Memory B cell (primary cell): ENCODE data around the gene KCNAB1.

Experiments
- ATAC-seq: fragments of 150-1000 bp; cut with Tn5 transposase; 2 replicates; pipeline ENCODE4 v1.10.0; 2021; ENCODE audit warnings: low read depth, mild to moderate bottlenecking, moderate library complexity
- DNase-seq, 2 donors: peaks; one replicate each; pipeline ENCODE4 v3.0.0; 2022; ENCODE audit warnings: low spot score in 2 of 2
- H3K27ac Mint-ChIP-seq: one replicate; pipeline ENCODE4 v1.8.0; 2022; ENCODE audit warnings: mild to moderate bottlenecking, moderate library complexity, mixed read lengths
- H3K27me3 Mint-ChIP-seq: one replicate; pipeline ENCODE4 v1.8.0; 2022; ENCODE audit warnings: mixed read lengths
- H3K36me3 Mint-ChIP-seq: one replicate; pipeline ENCODE4 v1.8.0; 2022; ENCODE audit warnings: mild to moderate bottlenecking, mixed read lengths
- H3K4me1 Mint-ChIP-seq: one replicate; pipeline ENCODE4 v1.8.0; 2022; ENCODE audit warnings: mixed read lengths
- H3K4me3 Mint-ChIP-seq: one replicate; pipeline ENCODE4 v1.8.0; 2022; ENCODE audit warnings: mild to moderate bottlenecking, moderate library complexity, mixed read lengths
- H3K9me3 Mint-ChIP-seq: one replicate; pipeline ENCODE4 v1.8.0; 2022; ENCODE audit warnings: mixed read lengths

KCNAB1 gene

DNA sequence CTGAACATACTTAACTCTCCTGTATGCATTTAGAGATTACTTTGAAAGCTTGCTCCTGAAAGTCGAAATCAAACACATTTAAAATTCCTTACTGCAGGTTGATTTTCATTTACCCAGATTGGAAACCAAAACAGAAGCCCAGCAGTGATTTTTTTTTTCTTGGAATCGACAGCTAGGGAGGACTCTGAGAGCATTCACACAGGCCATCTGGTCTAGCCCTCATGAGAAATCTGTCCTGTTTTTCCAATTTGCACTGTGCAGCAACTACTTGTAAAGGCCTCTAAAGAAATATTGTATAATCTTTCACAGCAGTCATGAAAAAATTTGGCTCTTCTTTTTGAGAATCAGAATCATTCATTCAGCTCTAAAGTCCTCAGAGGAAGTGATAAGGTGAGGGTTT, 179.2 kb downstream of the KCNAB1 start:
- H3K4me1 Mint-ChIP-seq = no peaks in the 10 kb centered on the region
- no peak for DNase-seq
- no peaks in the 10 kb centered on the region for H3K36me3 Mint-ChIP-seq
- H3K4me3 Mint-ChIP-seq = no peak overlapping the region
- no peaks in the 10 kb centered on the region for H3K9me3 Mint-ChIP-seq
- no peak overlapping the region for H3K27ac Mint-ChIP-seq
- peaks cover 9% of the 10 kb centered on the region for H3K27me3 Mint-ChIP-seq
- no peak for ATAC-seq

DNA sequence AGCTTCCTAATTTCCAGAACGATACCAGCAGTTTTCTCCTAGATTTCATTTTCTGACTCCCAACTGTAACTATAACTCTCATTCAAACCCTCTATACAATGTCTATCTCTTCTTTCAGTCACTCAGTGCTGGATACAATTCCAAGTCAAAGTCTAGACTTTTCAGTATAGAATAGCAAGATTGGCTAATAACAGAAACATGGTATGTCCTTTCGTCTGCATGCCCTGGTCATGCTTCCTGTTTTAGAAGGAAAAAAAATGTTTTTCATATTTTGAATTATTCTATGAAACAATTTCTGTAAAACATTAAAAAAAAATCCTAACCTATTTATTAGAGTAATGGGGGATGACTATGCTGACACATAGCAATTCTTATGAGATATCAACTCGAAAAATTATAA, 180.0 kb downstream of the KCNAB1 start:
- Mint-ChIP-seq H3K4me3 (no peak overlapping the region), H3K27ac (no peak overlapping the region), H3K27me3 (peaks cover 9% of the 10 kb centered on the region), H3K9me3 (no peaks in the 10 kb centered on the region), H3K4me1 (no peaks in the 10 kb centered on the region), H3K36me3 (no peaks in the 10 kb centered on the region)
- no peak for ATAC-seq
- no peak for DNase-seq

DNA sequence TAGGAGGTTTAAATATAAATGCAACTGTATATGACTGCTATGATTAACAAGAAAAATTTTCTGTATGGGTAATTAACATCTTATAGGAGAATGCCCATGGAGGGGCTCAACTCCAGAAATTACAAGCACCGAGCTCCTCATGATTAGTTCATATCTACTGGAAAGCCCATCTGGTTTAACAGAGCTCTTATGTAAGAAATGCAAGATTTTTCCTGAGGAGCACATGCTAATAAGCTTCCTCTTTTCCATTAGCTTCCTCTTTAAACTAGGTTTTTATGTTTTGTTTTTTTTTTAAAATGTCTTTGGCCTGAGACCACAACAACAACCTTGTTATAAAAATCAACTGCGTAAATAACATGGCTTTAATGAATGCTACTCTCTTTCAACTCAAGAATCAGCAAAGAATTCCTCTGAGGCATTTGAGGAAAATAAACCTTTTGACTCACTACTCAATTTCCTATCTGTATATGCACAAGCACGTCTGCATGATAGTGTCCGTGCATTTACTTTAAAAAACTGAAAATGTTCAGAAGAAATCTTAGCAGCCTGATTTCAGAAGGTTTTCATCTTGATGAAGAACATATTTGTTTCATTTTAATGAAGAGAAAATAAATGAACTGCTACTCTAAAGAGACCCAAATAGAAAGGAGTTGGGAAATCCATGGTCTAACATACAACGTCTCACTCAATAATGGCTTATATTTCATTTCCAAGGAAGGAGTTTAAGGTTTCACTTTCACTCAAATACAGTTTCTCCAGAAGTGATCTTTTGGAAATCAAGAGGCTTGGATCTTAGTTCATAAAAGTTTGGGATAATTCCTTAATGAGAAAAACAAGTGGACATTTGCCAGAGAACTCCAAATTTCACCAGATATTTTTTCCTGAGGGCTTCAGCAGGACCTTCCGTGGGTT, 180.8 kb downstream of the KCNAB1 start:
- Mint-ChIP-seq H3K4me3 (no peak overlapping the region), H3K9me3 (no peaks in the 10 kb centered on the region), H3K4me1 (no peaks in the 10 kb centered on the region), H3K27ac (no peak overlapping the region), H3K27me3 (peaks cover 11% of the 10 kb centered on the region), H3K36me3 (no peaks in the 10 kb centered on the region)
- no peak for DNase-seq
- ATAC-seq = no peak

DNA sequence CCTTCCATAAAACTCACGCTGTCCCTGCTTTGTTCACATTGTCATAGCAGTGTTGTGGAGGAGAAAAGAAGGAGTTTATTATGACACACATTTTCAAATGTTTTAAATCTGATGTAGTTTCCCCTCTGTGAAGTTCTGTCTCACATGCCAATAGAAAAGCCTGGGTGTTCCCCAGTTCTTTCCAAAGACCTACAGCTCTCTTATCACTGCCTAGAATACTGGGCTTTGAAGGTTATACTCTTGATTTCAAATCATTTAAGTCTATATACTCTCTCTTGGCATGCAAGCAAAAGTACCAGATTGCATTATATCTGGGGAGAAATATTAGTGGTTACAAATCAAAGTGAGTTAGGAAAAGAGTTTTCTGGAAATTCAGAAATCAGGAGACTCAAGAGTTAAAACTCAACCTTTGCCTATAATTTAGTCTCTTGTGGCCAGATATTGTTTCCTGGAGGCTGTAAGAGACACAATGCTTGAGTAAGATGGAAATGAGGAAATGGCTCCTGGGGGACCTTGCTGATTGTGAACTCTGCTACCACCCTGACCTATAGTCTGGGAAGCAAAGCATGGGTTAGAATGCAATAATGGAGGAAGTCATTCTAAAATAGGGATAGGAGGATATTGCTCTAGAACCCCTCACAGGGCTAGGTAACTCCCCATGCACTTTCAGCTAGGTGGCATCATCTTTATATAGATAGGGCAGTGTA, 182.8 kb downstream of the KCNAB1 start:
- ATAC-seq = no peak
- DNase-seq = no peak
- Mint-ChIP-seq H3K27ac (no peak overlapping the region), H3K4me3 (no peak overlapping the region), H3K9me3 (no peaks in the 10 kb centered on the region), H3K27me3 (peaks cover 7% of the 10 kb centered on the region), H3K4me1 (no peaks in the 10 kb centered on the region), H3K36me3 (no peaks in the 10 kb centered on the region)

DNA sequence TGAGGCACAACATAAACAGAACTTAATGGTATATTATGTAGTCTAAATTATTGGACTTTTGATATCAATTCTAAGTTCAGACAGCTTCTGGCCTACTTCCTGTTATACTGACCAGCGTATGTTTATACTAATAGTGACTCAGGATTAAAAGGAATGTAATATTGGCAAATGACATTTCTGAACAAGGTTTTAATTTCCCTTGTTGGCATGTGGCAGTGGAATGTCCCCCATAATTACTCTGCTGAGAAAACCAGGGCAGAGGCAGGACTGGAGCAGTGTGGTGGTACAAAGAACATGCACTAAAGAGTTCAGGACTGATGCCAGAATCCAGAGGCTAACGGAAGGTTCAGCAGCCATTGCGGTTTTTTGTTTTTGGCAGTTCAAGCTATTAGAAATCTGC, 184.0 kb downstream of the KCNAB1 start:
- H3K27me3 Mint-ChIP-seq = peaks cover 9% of the 10 kb centered on the region
- H3K36me3 Mint-ChIP-seq = no peaks in the 10 kb centered on the region
- DNase-seq (no peak), ATAC-seq (no peak)
- H3K9me3 Mint-ChIP-seq = no peaks in the 10 kb centered on the region
- H3K27ac Mint-ChIP-seq = no peak overlapping the region
- no peaks in the 10 kb centered on the region for H3K4me1 Mint-ChIP-seq
- H3K4me3 Mint-ChIP-seq = no peak overlapping the region

DNA sequence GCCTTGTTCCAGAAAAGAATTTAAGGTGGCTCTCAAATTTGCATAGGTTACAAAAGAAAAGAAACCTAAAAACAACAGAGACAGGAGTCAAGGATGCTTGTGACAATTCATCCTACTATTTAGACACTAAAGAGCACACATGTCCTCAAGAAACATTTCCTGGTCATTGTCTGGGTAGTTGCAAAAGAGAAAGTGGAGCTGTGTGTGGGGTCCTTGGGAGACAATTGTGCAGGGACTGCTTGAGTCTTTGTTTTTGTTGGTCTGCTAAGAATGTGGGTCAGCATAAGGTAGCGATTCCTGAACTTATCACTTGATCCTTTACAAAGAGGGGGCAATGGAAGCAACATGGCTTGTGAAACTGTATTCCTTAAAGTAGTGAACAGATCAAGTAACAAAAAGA, 185.3 kb downstream of the KCNAB1 start:
- no peaks in the 10 kb centered on the region for H3K4me1 Mint-ChIP-seq
- H3K36me3 Mint-ChIP-seq = no peaks in the 10 kb centered on the region
- no peaks in the 10 kb centered on the region for H3K9me3 Mint-ChIP-seq
- ATAC-seq = no peak
- H3K4me3 Mint-ChIP-seq = no peak overlapping the region
- peaks cover 11% of the 10 kb centered on the region for H3K27me3 Mint-ChIP-seq
- no peak for DNase-seq
- H3K27ac Mint-ChIP-seq = no peak overlapping the region

DNA sequence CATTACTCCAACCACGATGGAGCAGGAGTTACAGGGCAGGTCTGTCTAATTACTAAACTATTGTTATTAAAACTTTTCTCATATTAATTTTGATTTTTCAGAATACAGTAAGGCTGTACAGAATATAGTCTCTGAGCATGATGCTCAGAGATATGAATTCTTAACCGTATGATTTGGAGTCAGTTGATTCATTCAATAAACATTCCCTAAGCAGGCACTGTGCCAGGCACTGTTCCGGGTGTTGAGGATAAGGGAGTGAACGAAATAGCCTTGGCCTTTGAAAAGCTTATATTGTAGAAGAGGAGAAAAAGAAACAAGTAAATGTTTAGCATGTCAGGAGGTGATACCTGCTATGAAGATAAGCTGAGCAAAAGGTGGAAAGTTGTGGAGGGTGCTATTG, 187.3 kb downstream of the KCNAB1 start:
- ATAC-seq (no peak), DNase-seq (no peak)
- Mint-ChIP-seq H3K36me3 (no peaks in the 10 kb centered on the region), H3K9me3 (no peaks in the 10 kb centered on the region), H3K27me3 (peaks cover 12% of the 10 kb centered on the region), H3K4me1 (no peaks in the 10 kb centered on the region), H3K27ac (no peak overlapping the region), H3K4me3 (no peak overlapping the region)

DNA sequence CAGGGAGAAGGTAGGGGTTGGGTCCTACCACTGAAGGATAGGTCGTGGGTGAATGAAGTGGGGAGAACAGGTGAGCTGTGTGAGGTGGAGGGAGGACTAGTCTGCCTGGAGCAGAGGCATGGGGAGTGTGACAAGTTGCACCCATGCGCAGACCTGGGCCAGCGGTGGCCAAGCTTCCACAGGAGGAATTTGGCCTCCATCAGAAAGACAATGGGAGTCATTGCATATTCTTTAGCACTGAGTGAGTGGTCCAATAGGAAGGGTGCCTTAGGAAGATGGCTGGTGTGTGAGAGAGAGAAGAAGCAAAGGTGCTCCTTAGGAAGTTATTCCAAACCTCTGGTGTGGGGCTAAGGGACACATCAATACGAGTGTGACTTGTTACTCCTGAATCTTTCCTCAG, 191.1 kb downstream of the KCNAB1 start:
- DNase-seq = no peak
- no peak overlapping the region for H3K4me3 Mint-ChIP-seq
- no peaks in the 10 kb centered on the region for H3K4me1 Mint-ChIP-seq
- H3K27ac Mint-ChIP-seq = no peak overlapping the region
- peaks cover 14% of the 10 kb centered on the region for H3K27me3 Mint-ChIP-seq
- no peaks in the 10 kb centered on the region for H3K9me3 Mint-ChIP-seq
- ATAC-seq = no peak
- no peaks in the 10 kb centered on the region for H3K36me3 Mint-ChIP-seq

DNA sequence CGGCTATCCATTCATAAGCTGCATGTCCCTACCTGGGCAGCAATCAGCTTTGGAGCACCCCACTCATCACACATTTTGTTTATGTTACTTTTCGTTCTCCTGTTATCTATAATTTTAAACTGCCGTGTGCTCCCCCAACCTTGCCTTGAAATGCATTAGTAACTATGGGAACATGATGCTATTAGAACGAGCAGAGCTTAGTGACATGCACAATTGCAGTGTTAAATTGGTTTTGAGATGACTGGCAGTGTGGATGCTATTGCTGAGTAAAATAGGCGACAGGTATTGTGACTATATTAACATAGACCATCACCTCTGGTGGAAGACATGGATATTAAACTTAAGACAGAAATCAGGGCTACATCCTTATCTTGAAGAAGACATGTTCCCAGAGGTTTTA, 191.6 kb downstream of the KCNAB1 start:
- peaks cover 14% of the 10 kb centered on the region for H3K27me3 Mint-ChIP-seq
- no peak overlapping the region for H3K27ac Mint-ChIP-seq
- ATAC-seq = no peak
- DNase-seq = no peak
- no peaks in the 10 kb centered on the region for H3K36me3 Mint-ChIP-seq
- H3K9me3 Mint-ChIP-seq = no peaks in the 10 kb centered on the region
- H3K4me3 Mint-ChIP-seq = no peak overlapping the region
- no peaks in the 10 kb centered on the region for H3K4me1 Mint-ChIP-seq

DNA sequence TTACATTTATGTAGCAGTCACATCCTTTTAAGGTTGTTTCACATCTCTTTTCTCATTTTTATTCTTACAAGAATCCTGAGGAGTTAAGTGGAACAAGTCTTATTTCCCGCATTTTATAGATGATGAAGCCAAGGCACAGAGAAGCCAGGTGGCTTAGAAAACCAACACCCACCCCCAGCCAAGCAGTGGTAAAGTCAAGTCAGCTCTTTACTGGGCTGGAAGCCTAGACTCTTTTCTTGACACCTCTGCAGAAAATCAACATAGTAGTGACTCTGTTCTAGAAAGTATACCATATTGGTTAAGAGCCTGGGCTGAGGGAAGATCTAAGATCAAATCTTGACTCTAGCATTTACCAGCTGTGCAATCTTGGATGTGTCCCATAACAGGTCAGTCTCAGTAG, 195.7 kb downstream of the KCNAB1 start:
- Mint-ChIP-seq H3K4me3 (no peak overlapping the region), H3K36me3 (no peaks in the 10 kb centered on the region), H3K27ac (no peak overlapping the region), H3K4me1 (no peaks in the 10 kb centered on the region), H3K9me3 (no peaks in the 10 kb centered on the region), H3K27me3 (peaks cover 11% of the 10 kb centered on the region)
- DNase-seq (no peak), ATAC-seq (no peak)

DNA sequence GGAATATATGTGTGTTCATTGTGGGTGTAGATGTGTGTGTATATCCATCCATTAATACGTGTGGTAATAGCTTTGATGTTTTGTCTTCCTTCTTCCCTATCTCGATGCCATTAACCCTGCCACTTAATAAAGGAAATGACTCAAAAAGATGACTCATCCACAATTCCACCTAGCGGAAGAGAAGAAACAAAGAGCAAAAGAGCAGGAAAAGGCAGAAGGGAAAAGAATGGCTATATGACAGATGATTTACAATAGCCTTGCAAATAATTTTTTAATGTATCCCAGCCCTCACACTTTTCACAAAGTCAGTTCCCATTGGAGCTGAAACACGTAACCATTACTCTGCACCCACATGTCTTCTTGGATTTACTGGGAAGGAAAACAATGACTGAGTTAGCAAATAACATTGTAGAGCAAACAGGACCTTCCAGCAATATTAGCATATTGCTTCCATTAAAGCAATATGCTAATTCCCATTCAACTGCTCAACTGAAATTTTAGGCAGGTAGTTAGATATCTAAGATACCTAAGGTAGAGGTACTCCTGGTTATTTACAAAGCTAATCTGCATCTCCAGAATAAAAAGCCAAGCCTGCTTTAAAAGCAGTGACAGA, 197.2 kb downstream of the KCNAB1 start:
- H3K9me3 Mint-ChIP-seq = no peaks in the 10 kb centered on the region
- no peaks in the 10 kb centered on the region for H3K36me3 Mint-ChIP-seq
- H3K27me3 Mint-ChIP-seq = peaks cover 7% of the 10 kb centered on the region
- H3K4me3 Mint-ChIP-seq = no peak overlapping the region
- DNase-seq = no peak
- H3K4me1 Mint-ChIP-seq = no peaks in the 10 kb centered on the region
- no peak for ATAC-seq
- H3K27ac Mint-ChIP-seq = no peak overlapping the region

DNA sequence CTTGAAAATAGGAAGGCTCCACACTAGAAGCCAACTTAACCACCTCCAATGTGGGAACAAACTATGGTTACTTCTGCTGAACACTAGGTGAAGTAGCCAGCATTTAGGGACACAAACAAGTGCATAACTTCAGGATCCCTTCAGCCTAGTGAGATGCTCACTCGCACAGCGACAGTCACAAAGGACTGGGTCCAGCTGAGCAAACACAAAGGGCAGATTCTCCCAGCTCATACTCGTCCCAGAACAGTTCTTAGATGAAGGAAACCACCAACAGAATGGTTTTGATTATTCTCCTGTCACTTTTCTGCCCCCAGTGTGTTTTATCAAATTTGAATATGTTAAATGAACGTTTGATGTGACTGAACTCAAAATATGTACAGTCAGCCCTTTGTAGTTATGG, 201.6 kb downstream of the KCNAB1 start:
- peaks cover 4% of the 10 kb centered on the region for H3K9me3 Mint-ChIP-seq
- peaks cover 2% of the 10 kb centered on the region for H3K36me3 Mint-ChIP-seq
- ATAC-seq (no peak), DNase-seq (no peak)
- H3K27me3 Mint-ChIP-seq = peaks cover 8% of the 10 kb centered on the region
- H3K4me1 Mint-ChIP-seq = no peaks in the 10 kb centered on the region
- H3K4me3 Mint-ChIP-seq = no peak overlapping the region
- H3K27ac Mint-ChIP-seq = no peak overlapping the region

DNA sequence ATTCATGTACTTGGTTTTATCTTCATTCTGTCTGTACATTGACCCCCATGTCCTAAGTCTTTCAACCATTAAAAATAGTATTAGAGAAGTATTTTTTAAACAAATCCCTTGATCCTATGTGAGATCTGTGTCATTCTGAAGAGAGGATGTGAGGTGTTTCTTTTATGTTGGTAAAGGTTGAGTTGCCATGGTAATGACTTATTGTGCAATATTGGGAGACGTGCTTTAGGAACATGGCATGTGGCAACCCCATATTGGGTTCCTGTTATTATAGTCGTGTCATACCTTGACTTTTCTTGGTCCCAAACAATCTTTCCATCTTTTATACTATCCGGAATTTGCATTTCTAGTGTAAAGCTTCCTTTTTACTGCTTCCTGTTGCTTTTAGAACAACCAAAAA, 203.1 kb downstream of the KCNAB1 start:
- ATAC-seq (no peak), DNase-seq (no peak)
- no peak overlapping the region for H3K27ac Mint-ChIP-seq
- H3K4me1 Mint-ChIP-seq = no peaks in the 10 kb centered on the region
- H3K27me3 Mint-ChIP-seq = peaks cover 11% of the 10 kb centered on the region
- no peak overlapping the region for H3K4me3 Mint-ChIP-seq
- peaks cover 2% of the 10 kb centered on the region for H3K36me3 Mint-ChIP-seq
- H3K9me3 Mint-ChIP-seq = peaks cover 4% of the 10 kb centered on the region

DNA sequence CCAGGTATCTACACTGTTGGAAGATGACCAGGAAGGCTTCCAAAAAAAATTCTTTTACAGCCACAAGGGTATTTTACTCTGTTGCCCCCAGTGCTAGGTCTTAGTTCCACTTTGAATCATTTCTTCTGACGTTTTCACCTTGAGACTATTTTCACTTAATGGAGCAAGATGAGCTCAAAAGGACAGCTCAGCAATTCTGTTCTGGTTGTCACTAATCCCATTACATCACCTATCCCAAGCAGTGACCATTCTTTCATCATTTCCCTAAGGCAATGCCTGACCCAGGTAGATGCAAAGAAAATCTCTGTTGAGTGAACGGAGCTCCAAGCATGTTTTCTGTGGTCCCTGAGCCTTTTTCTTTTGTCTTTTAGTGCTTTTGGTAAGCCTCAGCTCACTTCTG, 210.0 kb downstream of the KCNAB1 start:
- Mint-ChIP-seq H3K4me1 (no peaks in the 10 kb centered on the region), H3K27me3 (peaks cover 23% of the 10 kb centered on the region), H3K27ac (no peak overlapping the region), H3K9me3 (peaks cover 4% of the 10 kb centered on the region), H3K4me3 (no peak overlapping the region), H3K36me3 (peaks cover 2% of the 10 kb centered on the region)
- ATAC-seq = no peak
- DNase-seq = no peak
